IMR-90 (cell line): ENCODE measurements around the gene MDP1.

Experiments used
- BHLHE40 ChIP-seq: fragments of 150-350 bp; IDR thresholded peaks from 2 replicates; pipeline ENCODE4 v1.6.1; 2016; ENCODE audit warnings: mild to moderate bottlenecking, low read depth, low read length
- CTCF ChIP-seq: conservative IDR thresholded peaks from 2 replicates; pipeline ENCODE4 v1.5.1; 2012; ENCODE audit warnings: mild to moderate bottlenecking, low read depth, low read length, improper control_type of control experiment
- ELK1 ChIP-seq: fragments of 150-350 bp; IDR thresholded peaks from 2 replicates; pipeline ENCODE4 v1.6.1; 2016; ENCODE audit warnings: low read depth, mild to moderate bottlenecking, low read length, moderate library complexity, borderline replicate concordance
- FOS ChIP-seq: fragments of 150-350 bp; IDR thresholded peaks from 2 replicates; pipeline ENCODE4 v1.6.1; 2016; ENCODE audit warnings: low read depth, low read length
- MAFK ChIP-seq: IDR thresholded peaks from 2 replicates; pipeline ENCODE4 v1.6.1; 2012; ENCODE audit warnings: low read depth, low read length, improper control_type of control experiment
- MAZ ChIP-seq: IDR thresholded peaks from 2 replicates; pipeline ENCODE4 v1.6.1; 2012; ENCODE audit warnings: low read depth, mild to moderate bottlenecking, low read length, improper control_type of control experiment, moderate library complexity, borderline replicate concordance
- MXI1 ChIP-seq: IDR thresholded peaks from 2 replicates; pipeline ENCODE4 v1.6.1; 2012; ENCODE audit warnings: low read depth, mild to moderate bottlenecking, low read length, moderate library complexity, borderline replicate concordance
- POLR2A ChIP-seq: IDR thresholded peaks from 2 replicates; pipeline ENCODE4 v1.6.1; 2012; ENCODE audit warnings: mild to moderate bottlenecking, low read depth, low read length
- RAD21 ChIP-seq: IDR thresholded peaks from 2 replicates; pipeline ENCODE4 v1.6.1; 2012; ENCODE audit warnings: low read length, improper control_type of control experiment
- RCOR1 ChIP-seq: IDR thresholded peaks from 2 replicates; pipeline ENCODE4 v1.6.1; 2012; ENCODE audit warnings: mild to moderate bottlenecking, low read length, improper control_type of control experiment; ENCODE audit not compliant: insufficient replicate concordance
- RFX5 ChIP-seq: IDR thresholded peaks from 2 replicates; pipeline ENCODE4 v1.8.0; 2012; ENCODE audit warnings: low read depth, mild to moderate bottlenecking, low read length, moderate library complexity
- SMC3 ChIP-seq: fragments of 150-350 bp; IDR thresholded peaks from 2 replicates; pipeline ENCODE4 v1.6.1; 2016; ENCODE audit warnings: low read depth, mild to moderate bottlenecking, antibody characterized with exemption, low read length, moderate library complexity

- TF ChIP-seq MAFK (no peak), SMC3 (no peak), RAD21 (no peak), MXI1 (no peak), CTCF (no peak), POLR2A (no peak), BHLHE40 (no peak), FOS (no peak), RFX5 (no peak), MAZ (no peak), RCOR1 (no peak), ELK1 (no peak)
These were observed 44.9 kb upstream of the MDP1 start for GRCh38 chr14:24260780-24261157.
